SK-N-MC (cell line): ENCODE measurements around the gene LSM10.

ENCODE experiments used
- DNase-seq: peaks from one replicate; pipeline ENCODE4 v3.0.0-alpha.2; 2011; ENCODE audit warnings: low read depth, low spot score
- H3K27ac ChIP-seq: fragments of 200-600 bp; sonication (generic); 2 replicates; pipeline ENCODE4 v1.5.1; 2016; ENCODE audit warnings: mixed run types
- H3K36me3 ChIP-seq: fragments of 200-600 bp; sonication (generic); 2 replicates; pipeline ENCODE4 v1.6.1; 2017; ENCODE audit warnings: antibody characterized with exemption, low read length, mixed read lengths; ENCODE audit not compliant: insufficient read depth
- H3K4me3 ChIP-seq: fragments of 200-600 bp; sonication (generic); 2 replicates; pipeline ENCODE4 v1.5.1; 2016
- H3K9ac ChIP-seq: fragments of 200-600 bp; sonication (generic); 2 replicates; pipeline ENCODE4 v1.8.0; 2017; ENCODE audit warnings: mixed run types, mixed read lengths; ENCODE audit not compliant: insufficient read length
- H3K9me3 ChIP-seq: fragments of 200-600 bp; sonication (generic); 2 replicates; pipeline ENCODE4 v1.6.1; 2017; ENCODE audit warnings: low read depth, mild to moderate bottlenecking, antibody characterized with exemption, low read length, moderate library complexity, mixed read lengths
- EZH2 ChIP-seq: fragments of 200-600 bp; sonication (generic); IDR thresholded peaks from one replicate; pipeline ENCODE4 v1.6.1; 2017; ENCODE audit warnings: antibody characterized with exemption
- FOXP2 ChIP-seq: optimal IDR thresholded peaks from 2 replicates; pipeline ENCODE3; 2011; ENCODE audit warnings: mild to moderate bottlenecking, moderate library complexity; ENCODE audit not compliant: insufficient read depth; ENCODE audit errors: extremely low read length, control extremely low read depth
- POLR2AphosphoS5 ChIP-seq: IDR thresholded peaks from 2 replicates; pipeline ENCODE4 v1.6.1; 2012; ENCODE audit warnings: mild to moderate bottlenecking, low read depth, low read length, borderline replicate concordance

LSM10 gene

DNA sequence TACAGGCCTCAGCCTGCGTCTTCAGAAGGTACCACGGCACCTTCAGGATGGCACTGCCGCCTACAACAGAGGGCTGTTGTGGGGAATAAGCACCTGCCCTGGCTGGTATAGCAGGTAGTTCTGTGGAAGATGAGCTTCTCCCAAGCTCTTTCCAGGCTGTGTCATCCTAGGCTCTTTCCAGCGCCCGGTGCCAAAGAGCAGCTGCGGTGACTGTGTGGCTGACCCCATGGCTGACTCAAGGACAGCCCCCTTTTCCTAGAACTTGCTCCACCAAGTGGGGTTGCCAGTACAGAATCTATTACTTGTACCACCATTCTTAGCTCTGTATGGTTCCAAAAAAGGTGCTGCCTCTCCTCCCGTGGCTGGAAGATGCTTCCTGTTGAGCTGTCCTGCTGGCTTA, 52.4 kb downstream of the LSM10 start:
- TF ChIP-seq EZH2 (no peak), FOXP2 (no peak)
- DNase-seq: no peak
- no peaks in the 10 kb centered on the region for H3K9me3 ChIP-seq
- peaks cover 47% of the 10 kb centered on the region; the same call in 1 of the 2 replicates for H3K36me3 ChIP-seq
- no peak overlapping the region for H3K27ac ChIP-seq
- H3K9ac ChIP-seq: no peak overlapping the region
- H3K4me3 ChIP-seq: no peak overlapping the region

- TF ChIP-seq FOXP2 (no peak), POLR2AphosphoS5 (no peak), EZH2 (no peak)
- no peaks in the 10 kb centered on the region for H3K9me3 ChIP-seq
- DNase-seq: no peak
- peaks cover 44% of the 10 kb centered on the region; the same call in 1 of the 2 replicates for H3K36me3 ChIP-seq
- no peak overlapping the region for H3K27ac ChIP-seq
- no peak overlapping the region for H3K4me3 ChIP-seq
- no peak overlapping the region for H3K9ac ChIP-seq
Measured at GRCh38 chr1:36344395-36344680, 53.4 kb downstream of the LSM10 start.

DNA sequence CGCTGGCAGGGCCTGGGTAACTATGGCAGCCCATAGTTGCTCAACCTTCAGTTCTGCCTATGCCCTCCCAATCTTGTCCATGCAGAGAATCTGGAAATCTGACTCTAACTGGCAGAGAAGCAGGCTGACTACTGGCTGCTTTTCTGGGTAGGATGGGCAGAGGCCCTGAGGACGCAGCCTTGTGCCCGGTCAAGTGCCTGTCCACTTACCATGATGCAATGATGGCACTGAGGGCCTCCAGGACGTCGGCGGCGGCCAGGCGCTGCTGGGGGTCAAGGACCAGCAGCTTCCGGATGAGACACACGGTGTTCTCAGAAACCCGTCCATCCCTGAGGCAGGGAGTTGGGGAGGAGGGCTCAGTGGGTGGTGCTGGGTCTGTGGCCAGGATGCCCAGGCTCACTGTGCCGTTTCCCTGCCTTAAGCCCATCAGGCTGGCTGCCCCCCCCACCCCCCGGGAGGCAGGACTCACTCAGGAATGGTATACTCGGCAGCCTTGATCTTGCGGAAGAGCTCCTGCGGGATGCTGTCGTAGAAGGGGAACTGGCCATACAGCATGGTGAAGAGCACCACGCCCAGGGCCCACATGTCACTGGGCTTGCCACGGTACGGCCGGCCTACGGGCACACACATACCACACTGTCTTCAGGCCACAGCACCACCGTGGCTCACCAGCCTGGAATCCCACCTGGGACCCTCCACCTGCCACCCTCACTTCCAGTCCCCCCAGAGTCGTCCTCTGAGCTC, 53.9 kb downstream of the LSM10 start:
- H3K9me3 ChIP-seq: no peaks in the 10 kb centered on the region
- H3K36me3 ChIP-seq: peaks cover 39% of the 10 kb centered on the region; the same call in 1 of the 2 replicates
- TF ChIP-seq POLR2AphosphoS5 (no peak), EZH2 (no peak), FOXP2 (no peak)
- H3K9ac ChIP-seq: no peak overlapping the region
- DNase-seq: no peak
- no peak overlapping the region for H3K27ac ChIP-seq
- no peak overlapping the region for H3K4me3 ChIP-seq
